NOMO-1 treated with dmso at 0.1 percent for 144 hours (cell line): ENCODE results near the gene NFKBIE.

Source experiments
- DNase-seq: peaks from one replicate; lab custom pipeline; 2025; ENCODE audit not compliant: unreplicated experiment; lab: John Stamatoyannopoulos, UW

The NFKBIE gene

GRCh38 chr6:44272999-44273566, 7.7 kb upstream of the NFKBIE start:
- DNase-seq, result no peak

GRCh38 chr6:44272529-44272928, 7.2 kb upstream of the NFKBIE start:
- DNase-seq, result no peak

DNA sequence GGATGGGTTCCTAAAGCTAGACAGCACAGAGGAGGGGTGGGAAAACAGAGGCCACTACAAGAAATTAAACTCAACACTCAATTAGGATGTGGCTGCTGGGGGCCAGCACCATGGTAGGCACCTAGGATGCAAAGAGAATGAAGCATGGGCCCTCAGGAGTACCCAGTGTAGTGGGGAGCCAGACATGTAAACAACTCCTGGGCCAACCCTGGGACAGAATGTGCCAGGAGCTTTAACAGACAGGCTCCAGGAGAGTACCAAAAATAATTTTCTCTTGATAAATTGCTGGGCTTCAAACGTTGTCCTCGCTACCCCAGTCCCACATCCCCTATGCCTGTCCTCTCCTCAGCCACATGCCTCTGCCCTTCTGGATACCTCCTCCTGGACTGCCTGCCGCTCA, 6.6 kb upstream of the NFKBIE start:
- DNase-seq, result no peak

GRCh38 chr6:44271406-44271723, 6.0 kb upstream of the NFKBIE start:
- no peak for DNase-seq

DNA sequence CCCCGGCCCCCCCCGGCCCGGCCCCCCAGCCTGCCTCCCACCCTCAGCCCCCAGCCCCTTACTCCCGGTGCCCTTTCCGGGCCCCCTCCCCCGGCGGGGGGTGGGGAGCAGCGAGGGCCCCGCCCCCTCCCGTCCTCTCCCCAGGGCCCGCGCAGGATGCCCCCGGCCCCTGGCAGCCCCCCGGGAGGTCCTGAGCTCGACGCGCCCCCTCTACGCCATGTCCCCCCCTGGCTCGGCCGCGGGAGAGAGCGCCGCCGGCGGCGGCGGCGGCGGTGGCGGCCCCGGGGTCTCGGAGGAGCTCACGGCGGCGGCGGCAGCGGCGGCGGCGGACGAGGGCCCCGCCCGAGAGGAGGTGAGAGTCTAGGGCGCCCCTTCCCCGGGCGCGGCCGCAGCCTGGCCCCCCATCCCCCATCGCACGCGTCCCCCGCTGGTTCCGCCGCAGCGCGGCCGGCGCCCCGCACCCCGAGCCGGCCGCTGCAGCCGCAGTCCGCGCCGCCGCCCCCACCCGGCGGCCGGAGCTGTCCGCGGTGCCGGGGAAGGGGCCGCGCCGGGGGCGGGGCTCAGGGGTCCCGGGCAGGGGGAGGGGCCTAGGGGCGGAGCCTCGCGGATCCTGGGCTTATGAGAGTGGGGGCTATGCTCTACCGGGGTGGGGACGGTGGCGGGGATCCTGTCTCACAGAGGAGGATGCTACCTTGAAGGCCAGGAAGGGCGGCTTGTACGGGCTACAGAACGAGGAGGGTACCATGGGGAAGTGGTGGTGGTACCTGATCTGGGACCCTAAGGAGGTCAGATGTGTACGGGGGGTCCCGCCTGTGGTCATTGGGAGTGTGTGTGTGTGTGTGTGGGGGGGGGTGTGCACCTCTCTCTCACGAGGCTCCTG, 5.4 kb upstream of the NFKBIE start:
- DNase-seq, result no peak

- no peak for DNase-seq
Measured at GRCh38 chr6:44269921-44270525, 4.7 kb upstream of the NFKBIE start, which contains the start of gene TMEM151B. Gene TMEM151B (plus strand): TSS chr6:44270450. CDS start chr6:44270743, 293 bp downstream.

DNA sequence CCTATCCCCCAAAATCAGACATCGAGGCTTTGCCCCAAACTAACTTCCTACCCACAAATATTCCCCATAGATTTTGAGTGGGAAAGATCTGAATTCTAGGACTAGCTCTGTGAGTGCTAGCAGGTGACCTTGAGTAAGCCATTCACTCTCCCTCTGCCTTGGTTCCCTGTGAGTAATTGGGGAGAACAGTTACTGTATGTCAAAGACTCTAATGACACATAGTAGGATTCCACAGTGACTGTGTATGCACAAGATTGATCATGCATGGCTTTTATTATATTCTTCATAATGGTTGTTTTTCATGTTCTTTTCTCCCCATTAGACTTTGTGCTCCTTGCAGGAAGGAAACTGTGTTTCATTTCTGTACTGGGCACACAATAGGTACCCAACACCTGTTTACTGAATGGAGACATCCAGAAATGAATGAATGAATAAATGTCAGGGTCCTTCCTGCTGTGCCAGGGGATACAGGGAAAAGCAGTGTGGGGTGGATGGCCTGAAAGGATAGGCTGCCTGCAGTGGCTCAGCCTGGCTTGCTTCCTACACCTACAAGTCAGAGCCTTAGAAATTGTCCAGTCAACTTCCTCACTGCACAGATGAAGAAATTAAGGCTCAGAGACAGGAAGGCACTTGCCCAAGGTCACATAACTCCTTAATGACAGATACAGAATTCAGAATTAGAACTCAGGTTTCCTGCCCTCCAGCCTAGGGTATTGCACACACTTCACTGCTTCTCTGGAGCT, 4.0 kb upstream of the NFKBIE start:
- DNase-seq, result no peak

GRCh38 chr6:44268095-44268628, 2.8 kb upstream of the NFKBIE start:
- DNase-seq, result no peak

GRCh38 chr6:44267252-44267651, 1.9 kb upstream of the NFKBIE start:
- DNase-seq, result no peak

DNA sequence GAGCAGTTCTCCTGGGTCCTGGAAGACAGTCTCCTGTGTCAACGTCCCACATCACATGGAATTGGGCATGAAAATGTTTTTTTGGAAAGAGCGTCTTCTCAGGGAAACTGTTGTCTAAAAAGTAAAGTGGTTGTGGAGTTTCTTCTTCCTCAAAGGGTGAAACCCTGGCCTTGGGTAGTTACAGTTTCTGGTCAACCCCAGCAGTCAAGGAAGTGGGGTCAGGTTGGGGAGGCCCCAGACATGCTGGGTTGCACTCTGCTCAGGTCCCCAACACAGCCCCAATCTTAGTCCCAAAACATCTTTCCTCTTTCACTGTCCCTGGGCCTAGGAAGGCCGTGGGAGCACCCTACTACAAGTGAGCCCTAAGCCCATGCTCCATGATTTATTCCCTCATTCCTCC, 996 bp upstream of the NFKBIE start:
- DNase-seq, result no peak

DNA sequence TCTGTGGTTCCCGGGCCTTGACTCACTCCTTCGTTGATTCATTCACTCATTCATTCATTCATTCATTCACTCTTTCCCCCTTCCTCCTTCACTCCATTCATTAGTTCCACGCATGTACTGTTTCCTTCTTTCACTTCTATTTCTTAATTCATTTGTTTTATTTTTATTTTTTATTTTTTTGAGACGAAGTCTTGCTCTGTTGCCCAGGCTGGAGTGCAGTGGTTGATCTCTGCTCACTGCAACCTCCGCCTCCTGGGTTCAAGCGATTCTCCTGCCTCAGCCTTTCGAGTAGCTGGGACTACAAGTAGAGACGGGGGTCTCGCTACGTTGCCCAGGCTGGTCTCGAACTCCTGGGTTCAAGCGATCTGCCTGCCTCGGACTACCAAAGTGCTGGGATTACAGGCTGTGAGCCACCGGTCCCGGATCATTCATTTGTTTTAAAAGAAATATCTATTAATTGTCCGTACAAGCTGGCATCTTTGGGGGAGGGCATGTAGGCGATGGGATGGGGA, 427 bp upstream of the NFKBIE start:
- DNase-seq, result no peak

DNA sequence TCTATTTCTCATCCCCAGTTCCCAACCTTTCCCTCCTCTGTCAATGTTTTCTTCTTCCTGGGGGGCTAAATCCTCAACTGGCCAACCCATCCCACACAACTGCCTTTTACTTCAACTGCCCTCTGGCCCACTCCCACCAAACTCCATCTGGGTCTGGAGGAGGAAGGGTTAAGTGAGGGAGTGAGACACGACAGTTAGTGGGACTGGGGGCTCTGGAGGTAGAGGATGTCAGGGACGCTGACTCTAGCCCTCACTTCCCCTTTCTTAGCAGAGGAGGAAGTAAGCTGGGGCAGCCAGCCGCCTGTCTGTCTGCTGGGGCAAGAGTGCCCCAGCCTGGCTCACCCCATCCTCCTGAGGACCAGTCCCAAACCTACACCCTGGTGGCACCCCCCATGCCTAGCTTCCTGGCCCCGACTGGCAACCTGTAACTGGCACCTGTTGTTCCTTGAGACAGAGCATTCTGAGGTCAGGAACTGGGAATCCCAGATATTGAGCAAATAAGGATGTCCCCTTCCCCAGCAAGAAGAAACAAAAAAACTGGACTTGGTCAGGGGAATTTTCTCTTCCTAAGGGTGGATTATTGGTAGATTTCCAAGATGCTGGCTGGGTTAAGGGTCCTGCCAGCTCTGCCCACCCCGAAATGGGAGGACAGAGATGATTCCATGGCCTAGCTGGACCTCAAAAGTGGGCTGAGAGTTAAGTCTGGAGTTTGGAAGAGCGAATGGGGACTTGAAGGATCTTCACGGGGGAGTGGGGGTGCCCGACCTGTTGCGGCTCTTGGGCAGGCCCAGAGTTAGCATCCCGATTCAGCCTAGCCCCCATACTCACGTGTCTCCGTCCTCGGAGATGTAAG, 971 bp downstream of the NFKBIE start:
- DNase-seq, result peak; percentile 75

DNA sequence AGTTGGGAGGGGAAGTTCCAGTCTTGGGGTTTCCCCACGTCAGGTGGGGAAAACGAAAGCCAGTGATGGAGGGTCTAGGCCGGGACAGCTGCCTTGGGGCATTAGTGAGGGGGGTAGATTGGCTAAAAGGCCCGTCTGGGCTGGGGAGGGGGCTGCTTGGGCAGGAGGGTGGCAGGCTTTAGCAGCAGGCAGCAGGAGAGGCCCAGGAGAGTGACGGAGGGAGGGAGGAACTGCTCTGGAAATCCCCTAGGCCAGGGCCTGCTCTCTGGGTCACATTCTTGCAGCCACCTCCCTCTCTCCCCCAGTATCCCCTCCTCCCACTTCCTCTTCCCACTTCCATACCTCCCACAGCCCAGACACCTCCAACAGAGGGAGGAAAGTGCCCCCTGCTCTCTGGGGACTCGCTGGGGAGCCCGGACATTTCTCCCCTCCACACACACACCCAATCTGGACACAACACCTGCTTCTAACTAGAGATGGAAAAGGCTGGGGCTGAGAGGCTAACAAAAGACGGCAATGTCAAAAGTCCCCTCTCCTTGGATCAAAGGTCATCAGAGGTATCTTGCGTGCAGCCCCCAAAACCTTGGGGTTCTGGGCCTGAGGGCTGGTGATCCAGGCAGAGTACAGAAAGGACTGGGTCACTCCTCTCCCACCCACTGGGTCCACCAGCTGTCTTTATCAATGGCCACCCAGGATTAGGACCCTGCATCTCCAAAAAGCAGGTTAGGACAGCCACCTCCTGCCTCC, 1.8 kb downstream of the NFKBIE start:
- DNase-seq, result no peak

DNA sequence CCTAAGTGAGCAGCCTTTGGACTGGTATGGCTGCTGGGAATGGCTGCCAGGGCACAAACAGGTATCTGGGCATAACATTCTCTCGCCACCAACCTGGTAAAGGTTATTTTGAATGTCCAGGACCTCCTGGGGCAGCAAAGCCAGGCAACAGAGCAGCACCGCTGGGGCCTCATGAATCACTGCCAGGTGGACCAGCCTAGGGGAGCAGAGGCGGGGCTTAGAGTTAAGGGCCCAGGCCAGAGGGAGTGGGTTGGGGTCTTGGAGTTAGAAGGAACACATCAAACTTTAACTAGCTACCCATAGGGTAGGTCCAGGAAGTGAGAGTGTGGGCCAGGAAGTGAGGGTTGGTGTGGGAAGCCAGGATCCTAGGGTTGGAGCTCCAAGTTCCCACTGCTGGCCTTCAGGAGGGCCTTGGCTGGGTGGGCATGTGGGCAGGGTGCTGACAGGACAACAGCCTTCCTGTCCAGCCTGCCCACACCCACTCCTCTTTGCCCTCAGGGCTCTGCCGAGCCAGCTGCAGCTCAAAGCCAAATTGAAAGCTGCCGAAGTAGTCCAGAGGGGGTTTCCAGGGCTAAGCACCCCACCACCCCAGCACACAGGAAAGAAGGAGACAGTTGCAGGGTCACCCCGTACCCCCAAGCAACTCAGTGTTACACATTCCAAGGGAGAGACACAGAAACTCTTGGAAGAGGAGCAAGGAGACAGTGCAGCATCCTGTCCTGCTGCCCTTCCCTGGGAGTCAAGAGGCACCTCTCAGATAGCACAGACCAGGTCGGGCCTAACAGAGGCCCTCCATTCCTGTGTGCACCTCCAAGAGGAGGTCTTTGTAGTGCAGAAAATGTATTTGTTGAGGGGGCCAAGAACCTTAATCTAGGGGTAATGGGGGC, 2.6 kb downstream of the NFKBIE start:
- no peak for DNase-seq

- no peak for DNase-seq
Measured at GRCh38 chr6:44261581-44261980, 3.8 kb downstream of the NFKBIE start.

GRCh38 chr6:44260451-44261297, 4.7 kb downstream of the NFKBIE start:
- DNase-seq, result no peak

DNA sequence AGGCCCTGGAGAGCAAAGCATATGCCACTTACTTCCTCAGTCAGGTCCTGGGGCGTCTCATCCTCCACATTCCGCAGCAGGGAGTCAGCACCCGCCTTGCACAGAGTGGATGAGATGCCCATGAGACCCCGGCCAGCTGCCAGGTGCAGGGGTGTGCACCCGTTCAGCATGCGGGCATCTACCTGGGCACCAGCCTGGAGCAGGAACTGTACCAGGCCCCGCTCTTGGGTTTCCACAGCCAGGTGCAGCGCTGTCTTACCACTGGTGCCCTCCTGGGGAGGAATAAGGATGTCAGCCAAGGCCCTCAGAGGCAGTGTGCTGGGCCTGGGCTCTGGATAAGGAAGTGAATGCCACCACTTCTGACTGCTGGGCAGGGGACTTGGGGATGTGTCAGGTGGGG, 5.3 kb downstream of the NFKBIE start:
- no peak for DNase-seq

GRCh38 chr6:44258921-44259320, 6.4 kb downstream of the NFKBIE start:
- DNase-seq, result no peak
